ENCODE data around the gene HSD17B10.
"Not testable (repeated sequence)": the region's sequence is repeated elsewhere in the genome, so short reads cannot be mapped to it uniquely, and the experiment has no call there.

The HSD17B10 gene

GRCh38 chrX:53433651-53434639 is at the start of gene HSD17B10:
HSD17B10 (minus strand) TSS chrX:53434370; CDS start chrX:53434345, 25 bp downstream.
- peak; percentile 69 to 79 for DNase-seq (ENCODE audit: extremely low read depth in 1 of 2, low read depth in 1 of 2)

GRCh38 chrX:53483416-53483815 is 49.2 kb upstream of the HSD17B10 start:
- DNase-seq (ENCODE audit: extremely low read depth in 1 of 2, low read depth in 1 of 2) = no peak

- peak; percentile 1 to 12 for DNase-seq (ENCODE audit: extremely low read depth in 1 of 2, low read depth in 1 of 2)
Observed at GRCh38 chrX:53481816-53482465, 47.8 kb upstream of the HSD17B10 start.

GRCh38 chrX:53481093-53481492 is 46.9 kb upstream of the HSD17B10 start:
- peak in 1 of 2 donors; percentile 1 for DNase-seq (ENCODE audit: extremely low read depth in 1 of 2, low read depth in 1 of 2)

GRCh38 chrX:53479301-53479700 is 45.1 kb upstream of the HSD17B10 start:
- no peak for DNase-seq (ENCODE audit: extremely low read depth in 1 of 2, low read depth in 1 of 2)

- DNase-seq (ENCODE audit: extremely low read depth in 1 of 2, low read depth in 1 of 2) = no peak
Observed at GRCh38 chrX:53476371-53476770, 42.2 kb upstream of the HSD17B10 start.

- DNase-seq (ENCODE audit: extremely low read depth in 1 of 2, low read depth in 1 of 2) = no peak
Observed at GRCh38 chrX:53474707-53475106, 40.5 kb upstream of the HSD17B10 start.

- no peak for DNase-seq (ENCODE audit: extremely low read depth in 1 of 2, low read depth in 1 of 2)
Observed at GRCh38 chrX:53471346-53471745, 37.2 kb upstream of the HSD17B10 start.

GRCh38 chrX:53468659-53469058 is 34.5 kb upstream of the HSD17B10 start:
- not testable (repeated sequence) for DNase-seq (ENCODE audit: extremely low read depth in 1 of 2, low read depth in 1 of 2)

GRCh38 chrX:53458082-53458481 is 23.9 kb upstream of the HSD17B10 start:
- no peak for DNase-seq (ENCODE audit: extremely low read depth in 1 of 2, low read depth in 1 of 2)

- DNase-seq (ENCODE audit: extremely low read depth in 1 of 2, low read depth in 1 of 2) = no peak
Observed at GRCh38 chrX:53456254-53456653, 22.1 kb upstream of the HSD17B10 start.

GRCh38 chrX:53452812-53453211 is 18.6 kb upstream of the HSD17B10 start:
- no peak for DNase-seq (ENCODE audit: extremely low read depth in 1 of 2, low read depth in 1 of 2)

GRCh38 chrX:53449632-53450031 is 15.5 kb upstream of the HSD17B10 start:
- no peak for DNase-seq (ENCODE audit: extremely low read depth in 1 of 2, low read depth in 1 of 2)

- no peak for DNase-seq (ENCODE audit: extremely low read depth in 1 of 2, low read depth in 1 of 2)
Observed at GRCh38 chrX:53447441-53447840, 13.3 kb upstream of the HSD17B10 start.

GRCh38 chrX:53445977-53446376 is 11.8 kb upstream of the HSD17B10 start:
- DNase-seq (ENCODE audit: extremely low read depth in 1 of 2, low read depth in 1 of 2) = no peak

GRCh38 chrX:53442322-53442631 is 8.1 kb upstream of the HSD17B10 start:
- DNase-seq (ENCODE audit: extremely low read depth in 1 of 2, low read depth in 1 of 2) = no peak

GRCh38 chrX:53441531-53442321 is 7.6 kb upstream of the HSD17B10 start:
- peak; percentile 57 to 72 for DNase-seq (ENCODE audit: extremely low read depth in 1 of 2, low read depth in 1 of 2)

GRCh38 chrX:53440621-53441517 is 6.7 kb upstream of the HSD17B10 start:
- no peak for DNase-seq (ENCODE audit: extremely low read depth in 1 of 2, low read depth in 1 of 2)

GRCh38 chrX:53440101-53440500 is 5.9 kb upstream of the HSD17B10 start:
- DNase-seq (ENCODE audit: extremely low read depth in 1 of 2, low read depth in 1 of 2) = no peak

- no peak for DNase-seq (ENCODE audit: extremely low read depth in 1 of 2, low read depth in 1 of 2)
Observed at GRCh38 chrX:53438832-53439230, 4.7 kb upstream of the HSD17B10 start.

Data from stimulated activated CD8-positive, alpha-beta memory T cell treated with anti-CD3 and anti-CD28 coated beads, Interleukin-7, amount 100 ng/mL, for 48 hours (primary cell).